GM12892 (cell line): ENCODE data around the gene PLCXD1.

ENCODE experiments used
- POLR2A ChIP-seq: IDR thresholded peaks from 2 replicates; pipeline ENCODE4 v1.6.1; 2011; ENCODE audit warnings: low read depth, low read length, control low read depth
- POLR2AphosphoS5 ChIP-seq: IDR thresholded peaks from 2 replicates; pipeline ENCODE4 v1.6.1; 2011; ENCODE audit warnings: low read depth, low read length, control low read depth
- TAF1 ChIP-seq: IDR thresholded peaks from 2 replicates; pipeline ENCODE4 v1.6.1; 2011; ENCODE audit warnings: low read depth, mild to moderate bottlenecking, control low read depth, low read length, borderline replicate concordance

DNA sequence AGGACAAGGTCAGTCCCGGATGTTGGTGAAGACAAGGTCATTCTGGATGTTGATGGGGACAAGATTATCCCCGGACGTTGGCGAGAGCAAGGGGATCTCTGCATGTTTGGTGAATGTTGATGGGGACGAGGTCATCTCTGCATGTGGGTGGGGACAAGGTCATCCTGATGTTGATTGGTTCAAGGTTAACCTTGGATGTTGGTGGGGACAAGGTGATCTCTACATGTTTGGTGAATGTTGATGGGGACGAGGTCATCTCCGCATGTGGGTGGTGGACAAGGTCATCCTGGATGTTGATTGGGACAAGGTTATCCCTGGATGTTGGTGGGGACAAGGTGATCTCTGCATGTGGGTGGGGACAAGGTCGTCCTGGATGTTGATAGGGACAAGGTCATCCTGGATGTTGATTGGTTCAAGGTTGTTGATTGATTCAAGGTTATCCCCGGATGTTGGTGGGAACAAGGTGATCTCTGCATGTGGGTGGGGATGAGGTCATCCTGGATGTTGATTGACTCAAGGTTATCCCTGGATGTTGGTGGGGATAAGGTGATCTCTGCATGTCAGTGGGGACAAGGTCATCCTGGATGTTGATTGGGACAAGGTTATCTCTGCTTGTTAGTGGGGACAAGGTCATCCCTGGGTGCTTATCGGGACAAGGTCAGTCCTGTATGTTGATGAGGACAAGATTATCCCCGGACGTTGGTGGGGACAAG lies 28.8 kb upstream of the PLCXD1 start:
- TF ChIP-seq POLR2AphosphoS5 (no peak), POLR2A (no peak), TAF1 (no peak)
